Stimulated activated naive B cell treated with anti-CD40 and anti-IgM and Interleukin-4, amounts not matched to agents 10 μg/mL and 1 μg/mL and 100 μg/mL, for 72 hours (primary cell): ENCODE results near the gene C19orf85.

Source experiments
- ATAC-seq, 2 donors: fragments of 150-1000 bp; cut with Tn5 transposase; replicated peaks; 2 replicates each; pipeline ENCODE4 v1.10.0; 2021; ENCODE audit warnings: moderate library complexity in 1 of 2
- DNase-seq: peaks from one replicate; pipeline ENCODE4 v3.0.0; 2021
- H3K27ac Mint-ChIP-seq: one replicate; pipeline ENCODE4 v1.8.0; 2022; ENCODE audit warnings: mild to moderate bottlenecking, mixed read lengths
- H3K27me3 Mint-ChIP-seq, 2 donors: one replicate each; pipeline ENCODE4 v1.8.0; 2022; ENCODE audit warnings: mixed read lengths in 2 of 2
- H3K36me3 Mint-ChIP-seq, 2 donors: one replicate each; pipeline ENCODE4 v1.8.0; 2022; ENCODE audit warnings: mixed read lengths in 2 of 2, mild to moderate bottlenecking in 1 of 2
- H3K4me1 Mint-ChIP-seq, 2 donors: one replicate each; pipeline ENCODE4 v1.8.0; 2022; ENCODE audit warnings: mixed read lengths in 2 of 2, mild to moderate bottlenecking in 1 of 2
- H3K4me3 Mint-ChIP-seq, 2 donors: one replicate each; pipeline ENCODE4 v1.8.0; 2022; ENCODE audit warnings: mild to moderate bottlenecking in 2 of 2, mixed read lengths in 2 of 2, moderate library complexity in 1 of 2
- H3K9me3 Mint-ChIP-seq, 2 donors: one replicate each; pipeline ENCODE4 v1.8.0; 2022; ENCODE audit warnings: mixed read lengths in 2 of 2, mild to moderate bottlenecking in 1 of 2

Gene C19orf85

GRCh38 chr19:55419103-55419502, 45.4 kb downstream of the C19orf85 start:
- no peak overlapping the region for H3K27ac Mint-ChIP-seq

DNA sequence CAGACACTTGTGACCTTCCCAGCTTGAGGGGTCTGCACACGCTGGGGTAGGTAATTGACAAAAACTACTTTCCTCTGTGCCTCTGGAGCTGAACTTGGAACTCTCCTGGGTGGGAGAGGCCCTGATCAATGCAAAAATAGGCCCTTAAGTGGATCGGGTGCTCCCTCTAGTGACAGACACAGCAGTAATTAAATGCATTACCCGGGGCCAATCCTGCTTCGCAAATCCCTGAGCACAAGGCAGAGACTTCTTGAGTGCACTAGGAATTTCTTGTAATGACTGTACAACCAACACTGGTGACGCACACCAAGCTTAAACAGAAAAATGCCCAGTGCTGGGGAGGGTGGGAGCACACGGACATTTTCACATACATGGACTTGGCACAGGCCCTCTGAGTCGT, 46.4 kb downstream of the C19orf85 start:
- peak; percentile 64 to 86 for ATAC-seq
- no peaks in the 10 kb centered on the region for H3K4me1 Mint-ChIP-seq
- DNase-seq: no peak
- no peak overlapping the region for H3K27ac Mint-ChIP-seq
- H3K36me3 Mint-ChIP-seq: no peaks in the 10 kb centered on the region
- peaks cover 13 to 15% of the 10 kb centered on the region in 2 donors for H3K27me3 Mint-ChIP-seq
- no peak overlapping the region for H3K4me3 Mint-ChIP-seq
- no peaks in the 10 kb centered on the region for H3K9me3 Mint-ChIP-seq

More at GRCh38 chr19:55419103-55419502, 45.4 kb downstream of the C19orf85 start:
- no peaks in the 10 kb centered on the region for H3K36me3 Mint-ChIP-seq
- no peaks in the 10 kb centered on the region for H3K9me3 Mint-ChIP-seq
- ATAC-seq (no peak), DNase-seq (no peak)
- no peaks in the 10 kb centered on the region for H3K4me1 Mint-ChIP-seq
- H3K4me3 Mint-ChIP-seq: no peak overlapping the region
- H3K27me3 Mint-ChIP-seq: peaks cover 11 to 13% of the 10 kb centered on the region in 2 donors
